Gastrocnemius medialis (tissue), 4 donors: ENCODE data around the gene ABCG4. TPM values are rescaled to one million over a fixed set of nuclear protein-coding genes. Genes with fewer than 3 reads are reported as not detected.
A peak's percentile ranks its signal among the peaks of the same experiment; 100 is the strongest.

ENCODE experiments used
- ATAC-seq, 2 donors: fragments of 150-250 bp; one replicate each; pipeline ENCODE4 v1.9.1; 2016
- DNase-seq, 2 donors: peaks; one replicate each; pipeline ENCODE4 v3.0.0-alpha.2; 2019
- H3K27ac ChIP-seq, 4 donors: fragments of 200-600 bp; sonication (generic); 1 replicate in 1 of 4; 2 replicates in 3 of 4; pipeline ENCODE4 v1.5.1; 2016 to 2018; ENCODE audit warnings: mild to moderate bottlenecking in 2 of 4, moderate library complexity in 1 of 4
- H3K27me3 ChIP-seq, 3 donors: fragments of 200-600 bp; sonication (generic) in 2 of 3; 1 replicate in 1 of 3; 2 replicates in 2 of 3; pipeline versions ENCODE4 v1.5.1 to v1.6.0; 2016 to 2019; ENCODE audit warnings: mild to moderate bottlenecking in 1 of 3, moderate library complexity in 1 of 3
- H3K36me3 ChIP-seq, 2 donors: fragments of 200-600 bp; sonication (generic) in 1 of 2; one replicate each; pipeline ENCODE4 v1.5.1; 2017 to 2018
- H3K4me1 ChIP-seq, 2 donors: fragments of 200-600 bp; sonication (generic) in 1 of 2; one replicate each; pipeline ENCODE4 v1.5.1; 2016 to 2017; ENCODE audit warnings: mild to moderate bottlenecking in 2 of 2
- H3K4me3 ChIP-seq, 4 donors: fragments of 200-600 bp; sonication (generic) in 3 of 4; 1 replicate in 1 of 4; 2 replicates in 3 of 4; pipeline ENCODE4 v1.5.1; 2016 to 2019; ENCODE audit warnings: mild to moderate bottlenecking in 2 of 4
- H3K9me3 ChIP-seq, 3 donors: fragments of 200-600 bp; sonication (generic) in 2 of 3; 1 replicate in 1 of 3; 2 replicates in 2 of 3; pipeline ENCODE4 v1.5.1; 2016 to 2019
- CTCF ChIP-seq, 5 experiments: fragments of 450-650 bp in 3 of 5; fragments of 200-600 bp in 2 of 5; sonication (generic) in 2 of 5; IDR thresholded peaks in 4 of 5; conservative IDR thresholded peaks in 1 of 5; 1 replicate in 4 of 5; 2 replicates in 1 of 5; pipeline ENCODE4 v1.5.1; 2016 to 2019; ENCODE audit warnings: antibody characterized with exemption in 5 of 5, mild to moderate bottlenecking in 3 of 5, moderate library complexity in 3 of 5
- POLR2A ChIP-seq, 2 donors: fragments of 450-650 bp; IDR thresholded peaks; one replicate each; pipeline ENCODE4 v1.6.1; 2017; ENCODE audit warnings: antibody characterized with exemption in 2 of 2, mild to moderate bottlenecking in 2 of 2, moderate library complexity in 2 of 2
- in situ Hi-C, 4 donors: fragments of 200-750 bp; cut with MboI; loops; one replicate each; pipeline versions ENCODE4 v1.15.0 to v1.8.0; 2017; ENCODE audit warnings: low sequenced_read_pairs in 4 of 4
- intact Hi-C: fragments of 100-400 bp; cut with DNase I; formaldehyde crosslinking; loops from one replicate; pipeline ENCODE4 v1.15.1; 2023; ENCODE audit warnings: low total_unique reads
- total RNA-seq, 4 donors: library from RNA; depleted of rRNA; stranded (reverse); fragments of >200 nt; gene quantifications; one replicate each; pipeline versions ENCODE4 v1.1.0 to v1.2.3, GENCODE V29; 2016

The ABCG4 gene
- total RNA-seq, 4 donors from 2014 or later = not detected

- Histone ChIP-seq H3K36me3 (peaks cover 0 to 20% of the 10 kb centered on the region in 2 donors), H3K27ac (peak overlapping the region; percentile 82 to 88 (median 84)), H3K4me3 (peak overlapping the region; percentile 77 to 94 (median 83)), H3K27me3 (no peaks in the 10 kb centered on the region), H3K9me3 (no peaks in the 10 kb centered on the region), H3K4me1 (peaks cover 28 to 30% of the 10 kb centered on the region in 2 donors)
- TF ChIP-seq POLR2A (IDR thresholded peaks at IDR 0.05) = no peak
- TF ChIP-seq CTCF (IDR thresholded peaks at IDR 0.05 in 4 of 5, conservative IDR thresholded peaks at IDR 0.05 in 1 of 5) = no peak
- ATAC-seq (peak; percentile 43 to 46), DNase-seq (no peak)
- intact Hi-C loops = loop anchor here (1.0 to 5.0 kb wide), 4 partner anchors 14 to 90 kb away; partner anchors contain the start of genes HINFP and VPS11
- in situ Hi-C loops = no loop called here
Measured at GRCh38 chr11:119107538-119108145, 41.2 kb upstream of the ABCG4 start.

- no peak for ATAC-seq
- no peaks in the 10 kb centered on the region for H3K9me3 ChIP-seq
- intact Hi-C loops (loop anchor here (5.0 kb wide), 1 partner anchor 89 kb away; no protein-coding TSS in a partner anchor), in situ Hi-C loops (no loop called here)
- TF ChIP-seq POLR2A (IDR thresholded peaks at IDR 0.05) (no peak), CTCF (IDR thresholded peaks at IDR 0.05 in 4 of 5, conservative IDR thresholded peaks at IDR 0.05 in 1 of 5) (no peak)
- DNase-seq = no peak
- H3K27ac ChIP-seq = peak overlapping the region; percentile 82 to 88 (median 84)
- H3K27me3 ChIP-seq = no peaks in the 10 kb centered on the region
- peaks cover 23% of the 10 kb centered on the region in 2 donors for H3K4me1 ChIP-seq
- peaks cover 0 to 26% of the 10 kb centered on the region in 2 donors for H3K36me3 ChIP-seq
- H3K4me3 ChIP-seq = peak overlapping the region; percentile 77 to 94 (median 83)
Measured at GRCh38 chr11:119108146-119108856, 40.6 kb upstream of the ABCG4 start.

- H3K4me1 ChIP-seq = peaks cover 21% of the 10 kb centered on the region in 2 donors
- ATAC-seq (no peak), DNase-seq (no peak)
- peak overlapping the region in 1 of 4 donors; percentile 83 for H3K27ac ChIP-seq
- peak overlapping the region in 3 of 4 donors; percentile 79 to 94 (median 87) for H3K4me3 ChIP-seq
- intact Hi-C loops = loop anchor here (5.0 kb wide), 1 partner anchor 88 kb away; no protein-coding TSS in a partner anchor
- no peaks in the 10 kb centered on the region for H3K9me3 ChIP-seq
- TF ChIP-seq CTCF (IDR thresholded peaks at IDR 0.05 in 4 of 5, conservative IDR thresholded peaks at IDR 0.05 in 1 of 5) (no peak), POLR2A (IDR thresholded peaks at IDR 0.05) (no peak)
- peaks cover 0 to 31% of the 10 kb centered on the region in 2 donors for H3K36me3 ChIP-seq
- no peaks in the 10 kb centered on the region for H3K27me3 ChIP-seq
- in situ Hi-C loops = no loop called here
Measured at GRCh38 chr11:119108857-119109221, 40.0 kb upstream of the ABCG4 start.

GRCh38 chr11:119109843-119110242 lies 39.0 kb upstream of the ABCG4 start:
- TF ChIP-seq POLR2A (IDR thresholded peaks at IDR 0.05) (no peak), CTCF (IDR thresholded peaks at IDR 0.05 in 4 of 5, conservative IDR thresholded peaks at IDR 0.05 in 1 of 5) (no peak)
- no peaks in the 10 kb centered on the region for H3K27me3 ChIP-seq
- in situ Hi-C loops = no loop called here
- ATAC-seq = no peak
- H3K9me3 ChIP-seq = no peaks in the 10 kb centered on the region
- no peak overlapping the region for H3K4me3 ChIP-seq
- peaks cover 21% of the 10 kb centered on the region in 2 donors for H3K4me1 ChIP-seq
- H3K36me3 ChIP-seq = peaks cover 0 to 39% of the 10 kb centered on the region in 2 donors
- intact Hi-C loops = loop anchor here (5.0 kb wide), 1 partner anchor 87 kb away; no protein-coding TSS in a partner anchor
- no peak for DNase-seq
- no peak overlapping the region for H3K27ac ChIP-seq
